Astrocyte (in vitro differentiated cells and primary cell): ENCODE results near the gene SNX10. TPM values are rescaled to one million over a fixed set of nuclear protein-coding genes. Genes with fewer than 3 reads are reported as not detected.

Source experiments
- DNase-seq: peaks from one replicate; pipeline ENCODE4 v3.0.0-alpha.2; 2010; ENCODE audit warnings: low read depth
- FAIRE-seq: peaks from 2 replicates; lab custom pipeline; 2011; peaks lifted over from hg19 to GRCh38; lab: Jason Lieb, UNC
- H2AFZ ChIP-seq: 2 replicates; pipeline ENCODE4 v1.6.0; 2012; ENCODE audit warnings: low read depth, low read length, inconsistent platforms
- H3K27ac ChIP-seq: 2 replicates; pipeline ENCODE4 v1.5.1; 2011; ENCODE audit warnings: low read depth, low read length, inconsistent platforms
- H3K27me3 ChIP-seq: 2 replicates; pipeline ENCODE4 v1.6.0; 2011; ENCODE audit warnings: low read length, inconsistent platforms; ENCODE audit not compliant: insufficient read depth
- H3K36me3 ChIP-seq: 2 replicates; pipeline ENCODE4 v1.5.1; 2011; ENCODE audit warnings: low read length, inconsistent platforms; ENCODE audit not compliant: insufficient read depth
- H3K4me1 ChIP-seq: 2 replicates; pipeline ENCODE4 v1.5.1; 2011; ENCODE audit warnings: low read length, inconsistent platforms; ENCODE audit not compliant: insufficient read depth
- H3K4me2 ChIP-seq: 2 replicates; pipeline ENCODE4 v1.6.0; 2012; ENCODE audit warnings: low read length, inconsistent platforms
- H3K4me3 ChIP-seq: 2 replicates; pipeline ENCODE4 v1.5.1; 2011; ENCODE audit warnings: low read depth, mild to moderate bottlenecking, low read length, inconsistent platforms; ENCODE audit not compliant: insufficient read depth
- H3K79me2 ChIP-seq: 2 replicates; pipeline ENCODE4 v1.6.0; 2012; ENCODE audit warnings: mild to moderate bottlenecking, low read length, inconsistent platforms; ENCODE audit not compliant: insufficient read depth
- H3K9ac ChIP-seq: 2 replicates; pipeline ENCODE4 v1.6.0; 2012; ENCODE audit warnings: mild to moderate bottlenecking, low read length, inconsistent platforms
- H3K9me3 ChIP-seq: 2 replicates; pipeline ENCODE4 v1.5.1; 2012; ENCODE audit warnings: low read depth, mild to moderate bottlenecking, low read length, inconsistent platforms; ENCODE audit not compliant: insufficient read depth
- H4K20me1 ChIP-seq: 2 replicates; pipeline ENCODE4 v1.6.0; 2012; ENCODE audit warnings: low read length, inconsistent platforms; ENCODE audit not compliant: insufficient read depth
- H3K27ac Mint-ChIP-seq: one replicate; pipeline ENCODE4 v1.8.0; 2021; ENCODE audit warnings: mild to moderate bottlenecking, mixed read lengths; ENCODE audit not compliant: unreplicated experiment
- H3K27me3 Mint-ChIP-seq: one replicate; pipeline ENCODE4 v1.8.0; 2021; ENCODE audit warnings: low read depth, mixed read lengths; ENCODE audit not compliant: unreplicated experiment
- H3K36me3 Mint-ChIP-seq: one replicate; pipeline ENCODE4 v1.8.0; 2021; ENCODE audit warnings: low read depth, mixed read lengths; ENCODE audit not compliant: unreplicated experiment
- H3K4me1 Mint-ChIP-seq: one replicate; pipeline ENCODE4 v1.8.0; 2021; ENCODE audit warnings: low read depth, mixed read lengths; ENCODE audit not compliant: unreplicated experiment
- H3K4me3 Mint-ChIP-seq: one replicate; pipeline ENCODE4 v1.8.0; 2021; ENCODE audit warnings: mild to moderate bottlenecking, moderate library complexity, mixed read lengths; ENCODE audit not compliant: unreplicated experiment
- H3K9me3 Mint-ChIP-seq: one replicate; pipeline ENCODE4 v1.8.0; 2021; ENCODE audit warnings: mild to moderate bottlenecking, mixed read lengths; ENCODE audit not compliant: unreplicated experiment
- EZH2 ChIP-seq: IDR thresholded peaks from 2 replicates; pipeline ENCODE4 v1.6.1; 2012; ENCODE audit warnings: mild to moderate bottlenecking, low read length, inconsistent platforms; ENCODE audit not compliant: insufficient read depth
- total RNA-seq: library from RNA; stranded (reverse); gene quantifications from 2 replicates; pipeline ENCODE4 v1.2.1, GENCODE V29; 2021
- TF ChIP-seq, protein P1 (sequence below): IDR thresholded peaks from 2 replicates; pipeline ENCODE4 v1.5.1; 2011; ENCODE audit warnings: low read depth, mild to moderate bottlenecking, inconsistent platforms, low read length, moderate library complexity; ENCODE audit not compliant: insufficient read depth

The SNX10 gene
- total RNA-seq, 1 donor from 2014 or later, result 5.4 TPM

DNA sequence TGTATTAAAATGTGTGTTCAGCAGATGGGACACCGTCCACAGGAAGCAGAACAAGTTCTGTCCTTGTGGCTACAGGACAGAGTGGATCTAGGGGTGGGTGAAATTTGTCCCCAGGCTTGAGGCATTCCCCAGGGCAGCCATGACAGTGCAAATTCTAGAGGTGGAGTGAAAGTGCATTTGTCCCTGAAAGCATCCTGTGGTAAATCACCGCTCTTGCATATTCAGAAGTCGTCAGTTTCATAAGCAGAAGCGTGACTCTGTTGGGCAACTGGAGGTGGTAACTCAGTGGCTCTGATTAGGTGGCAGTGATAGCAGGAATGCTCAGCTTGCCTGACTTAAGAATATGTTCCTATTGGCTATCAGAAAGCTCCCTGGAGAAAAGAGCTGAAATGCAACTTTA, 96.6 kb downstream of the SNX10 start:
- Histone ChIP-seq H2AFZ (no peak overlapping the region), H3K27me3 (peaks cover 17% of the 10 kb centered on the region), H3K4me1 (no peaks in the 10 kb centered on the region), H3K9me3 (no peaks in the 10 kb centered on the region), H3K36me3 (no peaks in the 10 kb centered on the region), H3K79me2 (no peaks in the 10 kb centered on the region), H4K20me1 (no peaks in the 10 kb centered on the region), H3K4me2 (no peak overlapping the region), H3K9ac (no peak overlapping the region), H3K27ac (no peak overlapping the region), H3K4me3 (no peak overlapping the region)
- H3K4me1 Mint-ChIP-seq, result peaks cover 2% of the 10 kb centered on the region
- FAIRE-seq (no peak), DNase-seq (no peak)
- no peaks in the 10 kb centered on the region for H3K9me3 Mint-ChIP-seq
- no peak overlapping the region for H3K27ac Mint-ChIP-seq
- no peak overlapping the region for H3K4me3 Mint-ChIP-seq
- peaks cover 11% of the 10 kb centered on the region for H3K27me3 Mint-ChIP-seq
- H3K36me3 Mint-ChIP-seq, result no peaks in the 10 kb centered on the region
- TF ChIP-seq EZH2, result no peak
- TF ChIP-seq, protein P1, sequence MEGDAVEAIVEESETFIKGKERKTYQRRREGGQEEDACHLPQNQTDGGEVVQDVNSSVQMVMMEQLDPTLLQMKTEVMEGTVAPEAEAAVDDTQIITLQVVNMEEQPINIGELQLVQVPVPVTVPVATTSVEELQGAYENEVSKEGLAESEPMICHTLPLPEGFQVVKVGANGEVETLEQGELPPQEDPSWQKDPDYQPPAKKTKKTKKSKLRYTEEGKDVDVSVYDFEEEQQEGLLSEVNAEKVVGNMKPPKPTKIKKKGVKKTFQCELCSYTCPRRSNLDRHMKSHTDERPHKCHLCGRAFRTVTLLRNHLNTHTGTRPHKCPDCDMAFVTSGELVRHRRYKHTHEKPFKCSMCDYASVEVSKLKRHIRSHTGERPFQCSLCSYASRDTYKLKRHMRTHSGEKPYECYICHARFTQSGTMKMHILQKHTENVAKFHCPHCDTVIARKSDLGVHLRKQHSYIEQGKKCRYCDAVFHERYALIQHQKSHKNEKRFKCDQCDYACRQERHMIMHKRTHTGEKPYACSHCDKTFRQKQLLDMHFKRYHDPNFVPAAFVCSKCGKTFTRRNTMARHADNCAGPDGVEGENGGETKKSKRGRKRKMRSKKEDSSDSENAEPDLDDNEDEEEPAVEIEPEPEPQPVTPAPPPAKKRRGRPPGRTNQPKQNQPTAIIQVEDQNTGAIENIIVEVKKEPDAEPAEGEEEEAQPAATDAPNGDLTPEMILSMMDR, result no peak

DNA sequence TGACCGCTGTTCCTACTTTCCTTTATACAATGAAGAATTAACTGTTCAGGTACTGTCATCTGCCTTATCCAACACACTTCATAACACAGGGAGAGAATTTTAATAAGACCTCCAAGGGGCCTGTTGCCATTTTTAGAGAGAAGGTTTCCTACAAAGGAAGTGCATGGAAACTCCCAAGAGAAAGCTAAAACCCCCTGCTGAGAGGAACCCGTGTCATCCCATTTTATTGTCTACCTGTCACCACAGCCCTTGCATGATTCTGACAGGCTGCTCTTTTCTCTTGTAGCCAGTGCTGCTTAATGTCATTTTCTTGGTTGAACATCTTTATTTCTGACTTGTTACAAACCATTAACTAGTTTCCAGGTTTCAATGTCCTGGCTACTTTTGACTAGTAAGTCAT, 98.4 kb downstream of the SNX10 start:
- no peaks in the 10 kb centered on the region for H3K36me3 Mint-ChIP-seq
- no peaks in the 10 kb centered on the region for H3K9me3 Mint-ChIP-seq

DNA sequence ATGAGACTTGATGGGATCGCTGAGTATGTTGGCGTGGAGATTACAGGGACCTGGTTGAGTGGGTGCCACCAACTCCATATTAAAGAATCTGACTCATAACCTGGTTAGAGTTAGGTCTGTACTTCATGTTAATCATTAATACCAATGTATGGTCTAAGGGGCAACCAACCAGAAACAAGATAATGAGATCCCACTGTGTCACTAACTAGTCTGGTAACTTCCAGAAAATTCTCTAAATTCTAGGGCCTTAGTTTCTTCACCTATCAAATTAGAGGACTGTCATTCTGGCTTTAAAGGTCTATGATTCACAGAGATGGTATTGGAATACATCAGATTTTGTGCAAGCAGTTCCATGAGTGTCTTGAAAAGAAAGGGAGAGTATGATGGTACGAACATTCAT, 102.2 kb downstream of the SNX10 start:
- H3K36me3 ChIP-seq, result no peaks in the 10 kb centered on the region
- Mint-ChIP-seq H3K27me3 (peaks cover 3% of the 10 kb centered on the region), H3K27ac (no peak overlapping the region), H3K4me1 (peaks cover 5% of the 10 kb centered on the region), H3K36me3 (no peaks in the 10 kb centered on the region), H3K4me3 (no peak overlapping the region), H3K9me3 (no peaks in the 10 kb centered on the region)
- peaks cover 4% of the 10 kb centered on the region for H3K4me1 ChIP-seq
- DNase-seq (no peak), FAIRE-seq (no peak)
- no peaks in the 10 kb centered on the region for H3K9me3 ChIP-seq
- no peak for TF ChIP-seq EZH2
- TF ChIP-seq, protein P1, result no peak
- no peak overlapping the region for H2AFZ ChIP-seq
- H3K9ac ChIP-seq, result no peak overlapping the region
- H3K79me2 ChIP-seq, result no peaks in the 10 kb centered on the region
- no peak overlapping the region for H3K27ac ChIP-seq
- no peaks in the 10 kb centered on the region for H4K20me1 ChIP-seq
- H3K4me3 ChIP-seq, result no peak overlapping the region
- H3K4me2 ChIP-seq, result no peak overlapping the region
- peaks cover 7% of the 10 kb centered on the region for H3K27me3 ChIP-seq

More for the DNA sequence above, 98.4 kb downstream of the SNX10 start:
- Histone ChIP-seq H3K4me1 (no peaks in the 10 kb centered on the region), H3K36me3 (no peaks in the 10 kb centered on the region), H3K9me3 (no peaks in the 10 kb centered on the region), H2AFZ (no peak overlapping the region), H3K4me3 (no peak overlapping the region), H3K4me2 (no peak overlapping the region), H4K20me1 (no peaks in the 10 kb centered on the region), H3K27me3 (peaks cover 17% of the 10 kb centered on the region), H3K79me2 (no peaks in the 10 kb centered on the region), H3K9ac (no peak overlapping the region), H3K27ac (no peak overlapping the region)
- H3K4me1 Mint-ChIP-seq, result peaks cover 5% of the 10 kb centered on the region
- peaks cover 8% of the 10 kb centered on the region for H3K27me3 Mint-ChIP-seq
- H3K4me3 Mint-ChIP-seq, result no peak overlapping the region
- DNase-seq (no peak), FAIRE-seq (no peak)
- H3K27ac Mint-ChIP-seq, result no peak overlapping the region
- TF ChIP-seq EZH2, result no peak
- TF ChIP-seq, protein P1, result no peak
